Measurements from ENCODE around the gene HSF4. TPM values are rescaled to one million over a fixed set of nuclear protein-coding genes. Genes with fewer than 3 reads are reported as not detected.

The HSF4 gene
- total and polyA plus RNA-seq, 2 experiments from 2014 or later: 5.5 to 15.7 TPM

GRCh38 chr16:67202956-67203493 is 38.5 kb downstream of the HSF4 start:
- H3K36me3 ChIP-seq (replicated peaks; ENCODE audit: insufficient read depth, low read depth): no peaks in the 10 kb centered on the region
- no peaks in the 10 kb centered on the region for H3K79me2 ChIP-seq
- no peak overlapping the region for H3K27ac ChIP-seq
- no peak overlapping the region for H3K4me2 ChIP-seq
- H3K9me2 ChIP-seq (replicated peaks; ENCODE audit: insufficient read depth): no peaks in the 10 kb centered on the region
- no peaks in the 10 kb centered on the region for H4K20me1 ChIP-seq (ENCODE audit: insufficient read depth, poor library complexity, severe bottlenecking)
- H2AFZ ChIP-seq: no peak overlapping the region
- no peak overlapping the region for H3K4me3 ChIP-seq
- H3K4me1 ChIP-seq (ENCODE audit: insufficient read depth): peaks cover 5% of the 10 kb centered on the region
- TF ChIP-seq EZH2phosphoT487 (IDR thresholded peaks at IDR 0.05; ENCODE audit: low read depth, severe bottlenecking, unreplicated experiment) (no peak), EZH2 (IDR thresholded peaks at IDR 0.05; ENCODE audit: borderline replicate concordance) (no peak), CTCF (IDR thresholded peaks at IDR 0.05; ENCODE audit: poor library complexity) (no peak)
- H3K9me3 ChIP-seq (ENCODE audit: low read depth): no peaks in the 10 kb centered on the region
- 95% methylated on average over 18 of the region's 23 CpGs for WGBS (ENCODE audit: low lambda C conversion rate, missing lambda C conversion rate)
- no peaks in the 10 kb centered on the region for H3K27me3 ChIP-seq
- DNase-seq (ENCODE audit: low spot score): no peak

DNA sequence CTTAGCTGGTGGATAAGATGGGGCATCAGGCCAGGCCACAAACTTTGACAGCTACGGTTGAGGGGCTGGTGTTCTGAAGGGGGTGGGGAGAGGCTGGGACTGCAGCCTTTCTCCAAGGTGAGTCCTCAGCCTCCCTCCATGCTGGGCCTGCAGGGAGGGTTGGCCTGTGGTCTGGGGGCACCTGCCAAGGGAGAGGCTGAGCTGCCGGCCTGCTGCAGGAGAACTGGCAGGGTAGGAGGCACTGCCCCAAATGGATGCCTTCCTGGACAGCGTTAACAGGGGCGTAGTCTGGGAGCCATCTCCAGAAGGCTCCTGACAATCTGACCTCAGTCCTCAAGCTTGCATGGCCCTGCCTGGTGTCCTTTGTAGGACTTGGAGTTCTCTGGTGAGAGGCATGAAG is 39.5 kb downstream of the HSF4 start:
- Histone ChIP-seq H3K27me3 (no peaks in the 10 kb centered on the region), H3K9me2 (replicated peaks; ENCODE audit: insufficient read depth) (no peaks in the 10 kb centered on the region), H3K9me3 (ENCODE audit: low read depth) (no peaks in the 10 kb centered on the region), H3K4me1 (ENCODE audit: insufficient read depth) (no peaks in the 10 kb centered on the region), H3K36me3 (replicated peaks; ENCODE audit: insufficient read depth, low read depth) (no peaks in the 10 kb centered on the region), H3K79me2 (no peaks in the 10 kb centered on the region), H3K27ac (no peak overlapping the region), H3K4me2 (no peak overlapping the region), H2AFZ (no peak overlapping the region), H4K20me1 (ENCODE audit: insufficient read depth, poor library complexity, severe bottlenecking) (no peaks in the 10 kb centered on the region), H3K4me3 (no peak overlapping the region)
- TF ChIP-seq EZH2phosphoT487 (IDR thresholded peaks at IDR 0.05; ENCODE audit: low read depth, severe bottlenecking, unreplicated experiment): no peak
- no peak for TF ChIP-seq CTCF (IDR thresholded peaks at IDR 0.05; ENCODE audit: poor library complexity)
- TF ChIP-seq EZH2 (IDR thresholded peaks at IDR 0.05; ENCODE audit: borderline replicate concordance): no peak
- no peak for DNase-seq (ENCODE audit: low spot score)
- WGBS (ENCODE audit: low lambda C conversion rate, missing lambda C conversion rate): 94% methylated on average over 4 of the region's 4 CpGs

DNA sequence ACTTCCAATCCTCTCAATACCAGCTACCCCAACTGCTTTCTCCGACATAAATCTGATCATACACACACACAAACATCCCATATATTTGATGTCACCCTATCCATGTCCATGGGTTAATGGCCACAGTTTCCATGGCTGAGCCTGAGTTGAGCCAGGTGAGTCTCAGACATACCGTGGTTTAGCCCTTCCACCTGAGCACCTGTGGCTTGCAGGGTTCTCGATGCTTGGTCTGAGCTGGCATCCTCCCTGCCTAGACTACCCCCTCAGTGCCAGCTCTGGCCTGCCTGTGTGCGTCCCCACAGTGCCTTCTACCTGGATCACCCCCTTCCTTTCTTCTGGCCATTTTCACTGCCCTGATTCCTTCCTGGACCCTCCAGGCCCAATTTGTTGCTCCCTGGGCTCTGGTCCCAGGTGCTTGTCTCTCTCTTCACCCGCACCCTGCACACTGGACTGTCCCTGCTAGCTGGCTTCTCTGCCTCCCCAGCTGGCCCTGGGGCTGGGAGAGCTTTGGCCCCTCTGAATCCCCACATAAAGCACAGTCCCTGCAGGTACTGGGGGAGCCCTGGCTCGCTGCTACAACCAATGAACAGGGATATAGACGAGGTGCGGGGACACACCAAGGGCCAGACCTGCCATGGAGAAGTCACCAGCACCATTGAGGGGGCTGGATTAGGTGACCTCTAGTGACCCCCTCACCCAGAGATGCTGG is 41.7 kb downstream of the HSF4 start:
- Histone ChIP-seq H3K27ac (no peak overlapping the region), H3K36me3 (replicated peaks; ENCODE audit: insufficient read depth, low read depth) (no peaks in the 10 kb centered on the region), H3K9me3 (ENCODE audit: low read depth) (no peaks in the 10 kb centered on the region), H2AFZ (no peak overlapping the region), H4K20me1 (ENCODE audit: insufficient read depth, poor library complexity, severe bottlenecking) (no peaks in the 10 kb centered on the region), H3K79me2 (no peaks in the 10 kb centered on the region), H3K4me1 (ENCODE audit: insufficient read depth) (no peaks in the 10 kb centered on the region), H3K4me2 (no peak overlapping the region), H3K27me3 (no peaks in the 10 kb centered on the region), H3K4me3 (no peak overlapping the region), H3K9me2 (replicated peaks; ENCODE audit: insufficient read depth) (no peaks in the 10 kb centered on the region)
- WGBS (ENCODE audit: low lambda C conversion rate, missing lambda C conversion rate): 96% methylated on average over 8 of the region's 8 CpGs
- DNase-seq (ENCODE audit: low spot score): no peak
- TF ChIP-seq EZH2phosphoT487 (IDR thresholded peaks at IDR 0.05; ENCODE audit: low read depth, severe bottlenecking, unreplicated experiment): no peak
- TF ChIP-seq EZH2 (IDR thresholded peaks at IDR 0.05; ENCODE audit: borderline replicate concordance): no peak
- TF ChIP-seq CTCF (IDR thresholded peaks at IDR 0.05; ENCODE audit: poor library complexity): no peak

Data from hepatocyte (in vitro differentiated cells).